Liver (tissue), 9 donors: ENCODE measurements around the gene CABCOCO1. TPM values are rescaled to one million over a fixed set of nuclear protein-coding genes. Genes with fewer than 3 reads are reported as not detected.
"Not testable (repeated sequence)": the region's sequence is repeated elsewhere in the genome, so short reads cannot be mapped to it uniquely, and the experiment has no call there.

Experiments used
- DNase-seq: peaks from one replicate; pipeline ENCODE4 v3.0.0-alpha.2; 2017; ENCODE audit warnings: low spot score
- H3K27ac ChIP-seq, 2 donors: one replicate each; pipeline ENCODE4 v1.7.0; 2013; ENCODE audit warnings: inconsistent platforms in 2 of 2, low read length in 2 of 2, control low read depth in 1 of 2, low read depth in 1 of 2, mild to moderate bottlenecking in 1 of 2
- H3K27me3 ChIP-seq, 4 donors: one replicate each; pipeline versions ENCODE4 v1.6.1 to v1.7.0; 2013; ENCODE audit warnings: low read length in 3 of 4, inconsistent platforms in 1 of 4, mild to moderate bottlenecking in 1 of 4, moderate library complexity in 1 of 4; ENCODE audit not compliant: control insufficient read depth in 4 of 4, insufficient read depth in 4 of 4
- H3K36me3 ChIP-seq, 4 donors: one replicate each; pipeline versions ENCODE4 v1.6.1 to v1.7.0; 2013; ENCODE audit warnings: low read length in 3 of 4, mild to moderate bottlenecking in 3 of 4, low read depth in 1 of 4, moderate library complexity in 1 of 4; ENCODE audit not compliant: control insufficient read depth in 4 of 4, insufficient read depth in 3 of 4
- H3K4me1 ChIP-seq, 4 donors: one replicate each; pipeline versions ENCODE4 v1.6.1 to v1.7.0; 2013; ENCODE audit warnings: low read length in 3 of 4, mild to moderate bottlenecking in 3 of 4, moderate library complexity in 1 of 4; ENCODE audit not compliant: control insufficient read depth in 4 of 4, insufficient read depth in 4 of 4
- H3K4me3 ChIP-seq, 3 donors: one replicate each; pipeline versions ENCODE4 v1.6.1 to v1.7.0; 2013; ENCODE audit warnings: low read length in 3 of 3, control low read depth in 1 of 3, low read depth in 1 of 3, mild to moderate bottlenecking in 1 of 3
- H3K9ac ChIP-seq, 2 donors: one replicate each; pipeline ENCODE4 v1.7.0; 2013; ENCODE audit warnings: low read length in 2 of 2, mild to moderate bottlenecking in 2 of 2, moderate library complexity in 2 of 2, control low read depth in 1 of 2, low read depth in 1 of 2
- H3K9me3 ChIP-seq, 4 donors: one replicate each; pipeline versions ENCODE4 v1.6.1 to v1.7.0; 2013; ENCODE audit warnings: low read length in 3 of 4; ENCODE audit not compliant: control insufficient read depth in 4 of 4
- EGR1 ChIP-seq, 2 donors: IDR thresholded peaks; 2 replicates each; pipeline ENCODE4 v1.6.1; 2016 to 2018; ENCODE audit warnings: antibody characterized with exemption in 2 of 2, low read depth in 2 of 2
- FOXA1 ChIP-seq: IDR thresholded peaks from 2 replicates; pipeline ENCODE4 v1.6.1; 2016; ENCODE audit warnings: antibody characterized with exemption
- HNF4G ChIP-seq: IDR thresholded peaks from 2 replicates; pipeline ENCODE4 v1.6.1; 2016; ENCODE audit warnings: antibody characterized with exemption
- JUND ChIP-seq, 2 donors: IDR thresholded peaks; 2 replicates each; pipeline ENCODE4 v1.6.1; 2016; ENCODE audit warnings: antibody characterized with exemption in 2 of 2
- NR2F2 ChIP-seq: IDR thresholded peaks from 2 replicates; pipeline ENCODE4 v1.6.1; 2016; ENCODE audit warnings: antibody characterized with exemption
- RAD21 ChIP-seq, 2 donors: IDR thresholded peaks; 2 replicates each; pipeline ENCODE4 v1.6.1; 2016; ENCODE audit warnings: antibody characterized with exemption in 2 of 2, mild to moderate bottlenecking in 2 of 2
- REST ChIP-seq: IDR thresholded peaks from 2 replicates; pipeline ENCODE4 v1.6.1; 2016; ENCODE audit warnings: antibody characterized with exemption, mild to moderate bottlenecking
- RXRA ChIP-seq, 2 donors: IDR thresholded peaks; 2 replicates each; pipeline ENCODE4 v1.6.1; 2017 to 2018; ENCODE audit warnings: antibody characterized with exemption in 2 of 2, mild to moderate bottlenecking in 1 of 2
- SP1 ChIP-seq: IDR thresholded peaks from 2 replicates; pipeline ENCODE4 v1.6.1; 2018; ENCODE audit warnings: antibody characterized with exemption, mild to moderate bottlenecking
- WGBS: extraction: QIAGEN DNeasy Blood & Tissue Kit; methylation state at CpG from one replicate; pipeline ENCODE4 v1.1.7; 2013; 5-methylcytosine and 5-hydroxymethylcytosine counted together
- polyA plus RNA-seq, 2 donors: library from polyadenylated mRNA; stranded (reverse) in 1 of 2; unstranded in 1 of 2; fragments of 200-250 nt in 1 of 2; fragments of >200 nt in 1 of 2; fragmentation: Nextera tagmentation in 1 of 2; extraction: Ambion mirVana in 1 of 2; gene quantifications; one replicate each; pipeline versions ENCODE4 v1.2.1 to v1.2.3, GENCODE V29; 2013 to 2015
- total RNA-seq, 2 donors: library from RNA; depleted of rRNA; stranded (reverse); fragments of >200 nt; gene quantifications; one replicate each; pipeline ENCODE4 v1.2.3, GENCODE V29; 2014
- TF ChIP-seq, protein P1 (sequence below): IDR thresholded peaks from 2 replicates; pipeline ENCODE4 v1.6.1; 2016; ENCODE audit warnings: antibody characterized with exemption
- TF ChIP-seq, protein P2 (sequence below): IDR thresholded peaks from 2 replicates; pipeline ENCODE4 v1.6.1; 2016; ENCODE audit warnings: antibody characterized with exemption
- donor health status: healthy.
- donor health status: healthy.
- donor health status: healthy.
- donor health status: healthy.
- donor health status: healthy.

CABCOCO1 gene
- total and polyA plus RNA-seq, 4 donors: 0.09 to 0.20 TPM; not detected in 2

- 85% methylated on average over 3 of the region's 3 CpGs for WGBS
- Histone ChIP-seq H3K36me3 (no peaks in the 10 kb centered on the region), H3K4me3 (no peak overlapping the region), H3K27ac (no peak overlapping the region), H3K9me3 (no peaks in the 10 kb centered on the region), H3K9ac (no peak overlapping the region), H3K4me1 (no peaks in the 10 kb centered on the region), H3K27me3 (no peaks in the 10 kb centered on the region)
- no peak for DNase-seq
- no peak for TF ChIP-seq SP1
- no peak for TF ChIP-seq EGR1 (IDR thresholded peaks at IDR 0.05; ENCODE audit: low read depth in 2 of 2)
- TF ChIP-seq NR2F2: no peak
- no peak for TF ChIP-seq JUND (IDR thresholded peaks at IDR 0.05)
Observed at GRCh38 chr10:61684894-61685507, 22.3 kb downstream of the CABCOCO1 start.

DNA sequence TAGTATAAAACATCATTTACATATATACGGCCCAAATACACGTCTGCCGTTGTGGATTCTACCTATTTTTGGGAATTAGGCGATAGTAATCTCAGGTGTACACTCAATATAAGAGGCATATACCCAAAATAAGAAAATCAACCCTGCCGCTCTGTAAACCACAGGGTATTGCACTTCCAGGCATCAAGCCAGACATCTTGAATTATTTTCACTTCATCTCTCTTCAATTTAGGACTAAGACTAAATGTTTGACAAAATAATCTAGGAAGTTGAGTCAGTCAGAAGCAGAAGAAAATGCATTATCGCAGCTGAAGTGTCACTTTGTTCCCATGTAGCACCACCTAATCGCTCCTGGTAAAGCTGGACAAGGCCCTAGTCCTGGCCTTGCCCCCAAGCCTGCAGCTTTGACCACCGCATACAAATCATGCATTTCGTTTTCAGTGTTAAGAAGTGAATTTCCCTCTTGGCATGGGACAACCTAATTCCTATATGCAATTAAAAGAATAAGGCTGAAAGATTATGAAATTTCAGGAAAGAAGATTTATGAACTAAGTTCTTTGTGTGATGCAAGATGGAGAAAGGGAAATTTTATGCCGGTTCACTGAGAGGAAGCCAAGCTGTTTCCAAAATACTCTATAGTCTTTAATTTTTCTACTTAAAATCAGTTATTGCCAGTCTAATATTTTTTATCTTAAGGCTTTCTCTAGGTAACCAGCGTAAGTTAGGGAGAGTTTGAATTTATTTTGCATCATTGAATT is 26.0 kb downstream of the CABCOCO1 start:
- H3K9ac ChIP-seq: no peak overlapping the region
- H3K4me3 ChIP-seq: no peak overlapping the region
- H3K27ac ChIP-seq: no peak overlapping the region
- no peaks in the 10 kb centered on the region for H3K9me3 ChIP-seq
- H3K36me3 ChIP-seq: no peaks in the 10 kb centered on the region
- H3K4me1 ChIP-seq: no peaks in the 10 kb centered on the region
- no peak for TF ChIP-seq REST
- TF ChIP-seq RXRA (IDR thresholded peaks at IDR 0.05): no peak
- TF ChIP-seq, protein P1, sequence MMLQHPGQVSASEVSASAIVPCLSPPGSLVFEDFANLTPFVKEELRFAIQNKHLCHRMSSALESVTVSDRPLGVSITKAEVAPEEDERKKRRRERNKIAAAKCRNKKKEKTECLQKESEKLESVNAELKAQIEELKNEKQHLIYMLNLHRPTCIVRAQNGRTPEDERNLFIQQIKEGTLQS: no peak
- no peak for TF ChIP-seq HNF4G
- no peak for TF ChIP-seq FOXA1
- TF ChIP-seq, protein P2, sequence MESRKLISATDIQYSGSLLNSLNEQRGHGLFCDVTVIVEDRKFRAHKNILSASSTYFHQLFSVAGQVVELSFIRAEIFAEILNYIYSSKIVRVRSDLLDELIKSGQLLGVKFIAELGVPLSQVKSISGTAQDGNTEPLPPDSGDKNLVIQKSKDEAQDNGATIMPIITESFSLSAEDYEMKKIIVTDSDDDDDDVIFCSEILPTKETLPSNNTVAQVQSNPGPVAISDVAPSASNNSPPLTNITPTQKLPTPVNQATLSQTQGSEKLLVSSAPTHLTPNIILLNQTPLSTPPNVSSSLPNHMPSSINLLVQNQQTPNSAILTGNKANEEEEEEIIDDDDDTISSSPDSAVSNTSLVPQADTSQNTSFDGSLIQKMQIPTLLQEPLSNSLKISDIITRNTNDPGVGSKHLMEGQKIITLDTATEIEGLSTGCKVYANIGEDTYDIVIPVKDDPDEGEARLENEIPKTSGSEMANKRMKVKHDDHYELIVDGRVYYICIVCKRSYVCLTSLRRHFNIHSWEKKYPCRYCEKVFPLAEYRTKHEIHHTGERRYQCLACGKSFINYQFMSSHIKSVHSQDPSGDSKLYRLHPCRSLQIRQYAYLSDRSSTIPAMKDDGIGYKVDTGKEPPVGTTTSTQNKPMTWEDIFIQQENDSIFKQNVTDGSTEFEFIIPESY: no peak
- TF ChIP-seq SP1: no peak
- TF ChIP-seq RAD21 (IDR thresholded peaks at IDR 0.05): no peak
- H3K27me3 ChIP-seq: no peaks in the 10 kb centered on the region
- 86% methylated on average over 11 of the region's 11 CpGs for WGBS
- DNase-seq: no peak

DNA sequence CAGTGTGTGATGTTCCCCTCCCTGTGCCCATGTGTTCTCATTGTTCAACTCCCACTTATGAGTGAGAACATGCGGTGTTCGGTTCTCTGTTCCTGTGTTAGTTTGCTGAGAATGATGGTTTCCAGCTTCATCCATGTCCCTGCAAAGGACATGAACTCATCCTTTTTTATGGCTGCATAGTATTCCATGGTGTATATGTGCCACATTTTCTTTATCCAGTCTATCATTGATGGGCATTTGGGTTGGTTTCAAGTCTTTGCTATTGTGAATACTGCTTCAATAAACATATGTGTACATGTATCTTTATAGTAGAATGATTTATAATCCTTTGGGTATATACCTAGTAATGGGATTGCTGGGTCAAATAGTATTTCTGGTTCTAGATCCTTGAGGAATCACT is 28.9 kb downstream of the CABCOCO1 start:
- H3K4me1 ChIP-seq, DNase-seq, H3K27me3 ChIP-seq, H3K9me3 ChIP-seq, H3K9ac ChIP-seq, H3K36me3 ChIP-seq, H3K4me3 ChIP-seq, H3K27ac ChIP-seq: not testable (repeated sequence)
- 93% methylated on average over 2 of the region's 2 CpGs for WGBS
